GF-D8 (cell line): ENCODE measurements around the gene REM2.

Experiments used
- DNase-seq: peaks from one replicate; lab custom pipeline; 2025; lab: John Stamatoyannopoulos, UW

Gene REM2, protein sequence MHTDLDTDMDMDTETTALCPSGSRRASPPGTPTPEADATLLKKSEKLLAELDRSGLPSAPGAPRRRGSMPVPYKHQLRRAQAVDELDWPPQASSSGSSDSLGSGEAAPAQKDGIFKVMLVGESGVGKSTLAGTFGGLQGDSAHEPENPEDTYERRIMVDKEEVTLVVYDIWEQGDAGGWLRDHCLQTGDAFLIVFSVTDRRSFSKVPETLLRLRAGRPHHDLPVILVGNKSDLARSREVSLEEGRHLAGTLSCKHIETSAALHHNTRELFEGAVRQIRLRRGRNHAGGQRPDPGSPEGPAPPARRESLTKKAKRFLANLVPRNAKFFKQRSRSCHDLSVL

DNA sequence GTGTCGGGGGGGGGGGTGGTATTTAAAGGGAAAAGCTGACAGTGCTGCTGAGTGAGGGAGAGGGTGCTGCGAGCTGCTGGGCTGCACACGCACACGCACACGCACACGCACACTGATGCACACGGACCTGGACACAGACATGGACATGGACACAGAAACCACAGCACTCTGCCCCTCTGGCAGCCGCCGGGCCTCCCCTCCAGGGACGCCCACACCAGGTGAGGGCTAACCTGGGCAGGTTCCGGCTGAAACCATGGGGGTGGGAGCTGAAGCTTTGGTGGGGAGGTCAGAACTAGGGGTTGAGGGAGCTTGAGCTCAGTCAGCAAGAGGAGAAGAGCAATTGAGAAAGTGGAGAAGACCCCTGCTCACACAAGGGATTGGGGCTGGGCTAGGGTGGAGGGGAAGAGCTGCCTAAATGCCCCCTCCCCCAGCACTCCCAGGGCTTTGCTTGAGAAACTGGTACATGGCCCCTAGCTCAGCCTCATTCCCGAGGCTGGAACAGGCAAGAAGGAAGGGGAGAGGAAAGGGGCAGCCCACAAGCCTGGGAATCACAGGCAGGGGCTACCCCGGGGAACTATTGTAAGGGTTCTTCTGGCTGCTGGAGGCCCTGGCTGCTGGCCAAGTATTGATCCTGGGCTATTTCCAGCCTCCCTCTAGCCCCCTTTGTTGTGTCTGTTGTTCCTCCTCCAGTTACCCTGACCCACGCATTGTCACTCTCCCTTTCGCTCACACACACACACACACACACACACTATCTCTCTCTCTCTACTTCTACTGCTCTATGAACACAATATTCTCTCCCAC lies at the start of gene REM2:
REM2 (plus strand) TSS at position 50 of the 804 bp plus-strand sequence; CDS start at position 116, 66 bp downstream.
- DNase-seq = no peak

DNA sequence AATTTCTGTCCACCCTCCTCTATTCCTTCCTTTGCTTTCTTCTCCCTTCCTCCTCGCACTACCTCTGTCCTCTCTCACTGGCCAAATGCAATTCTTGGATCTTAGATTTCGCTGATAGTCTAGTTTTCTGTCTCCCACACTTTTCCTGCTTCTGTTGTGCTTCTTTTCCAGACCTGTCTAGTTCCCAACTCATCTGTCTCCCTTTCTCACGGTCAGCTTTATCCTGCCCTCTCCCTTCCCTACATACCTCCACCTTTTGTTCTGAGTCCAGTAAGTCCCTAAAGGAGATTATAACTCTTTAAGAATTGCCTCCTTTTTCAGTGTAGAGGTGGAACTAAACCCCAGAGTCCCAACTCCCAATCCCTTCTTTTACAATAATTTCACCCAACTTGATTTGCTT lies 47.5 kb upstream of the REM2 start:
- no peak for DNase-seq

DNA sequence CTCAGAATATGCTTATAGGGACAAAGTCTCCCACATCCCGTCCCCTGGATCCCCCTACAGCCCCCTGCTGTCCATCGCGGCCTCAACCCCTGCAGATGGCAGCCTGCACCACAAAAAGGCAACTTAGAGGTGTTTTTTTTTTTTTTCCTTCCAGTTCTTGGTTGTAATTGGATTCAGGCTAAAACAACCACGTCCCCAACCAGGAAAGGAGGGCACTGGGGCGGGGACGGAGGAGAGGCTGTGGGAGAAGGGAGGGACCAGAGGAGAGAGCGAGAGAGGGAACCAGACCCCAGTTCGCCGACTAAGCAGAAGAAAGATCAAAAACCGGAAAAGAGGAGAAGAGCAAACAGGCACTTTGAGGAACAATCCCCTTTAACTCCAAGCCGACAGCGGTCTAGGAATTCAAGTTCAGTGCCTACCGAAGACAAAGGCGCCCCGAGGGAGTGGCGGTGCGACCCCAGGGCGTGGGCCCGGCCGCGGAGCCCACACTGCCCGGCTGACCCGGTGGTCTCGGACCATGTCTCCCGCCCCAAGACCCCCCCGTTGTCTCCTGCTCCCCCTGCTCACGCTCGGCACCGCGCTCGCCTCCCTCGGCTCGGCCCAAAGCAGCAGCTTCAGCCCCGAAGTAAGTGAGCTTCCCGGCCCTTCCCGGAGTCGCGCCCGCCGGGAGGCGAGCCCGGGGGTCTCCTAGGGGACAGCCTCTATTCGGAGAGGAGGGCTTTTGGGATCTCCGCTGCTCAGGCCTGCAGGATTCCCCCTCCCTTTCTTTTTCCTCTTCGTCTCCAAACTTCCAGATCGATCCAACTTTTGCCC lies 46.5 kb upstream of the REM2 start, which contains the start of gene MMP14:
MMP14 (plus strand) TSS at position 285 of the 813 bp plus-strand sequence; CDS start at position 518, 233 bp downstream.
- no peak for DNase-seq

DNA sequence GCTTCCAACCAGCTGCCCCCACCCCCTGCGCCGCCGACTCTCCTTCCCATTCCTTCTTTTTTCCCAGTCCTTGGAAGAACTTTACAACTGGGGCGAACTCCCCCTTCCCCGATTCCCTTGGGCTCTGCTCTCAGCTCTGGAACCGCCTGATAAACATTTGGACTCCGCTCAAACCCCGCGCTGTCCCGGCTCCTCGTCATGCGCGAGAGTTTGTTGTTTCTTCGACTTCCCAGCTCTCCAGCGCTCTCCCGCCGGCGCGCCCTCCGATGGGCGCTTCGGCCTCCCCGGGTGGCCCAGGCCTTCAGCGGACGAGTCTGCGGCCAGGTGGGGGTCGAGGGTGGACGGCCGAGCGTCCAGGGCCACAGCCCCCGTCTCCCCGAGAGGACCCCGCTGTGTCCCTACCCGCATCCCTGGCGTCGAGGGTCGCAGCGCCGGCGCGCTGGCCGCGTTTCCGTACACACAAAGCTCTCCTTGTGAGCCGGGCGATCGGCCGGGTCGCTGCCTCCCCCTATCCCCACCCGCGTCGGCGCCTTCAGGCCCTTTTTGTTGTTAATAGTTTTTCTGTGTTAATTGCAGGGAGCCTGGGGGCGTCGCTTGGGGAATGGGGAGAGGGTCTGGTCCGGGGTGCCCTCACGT lies 45.8 kb upstream of the REM2 start:
- no peak for DNase-seq

DNA sequence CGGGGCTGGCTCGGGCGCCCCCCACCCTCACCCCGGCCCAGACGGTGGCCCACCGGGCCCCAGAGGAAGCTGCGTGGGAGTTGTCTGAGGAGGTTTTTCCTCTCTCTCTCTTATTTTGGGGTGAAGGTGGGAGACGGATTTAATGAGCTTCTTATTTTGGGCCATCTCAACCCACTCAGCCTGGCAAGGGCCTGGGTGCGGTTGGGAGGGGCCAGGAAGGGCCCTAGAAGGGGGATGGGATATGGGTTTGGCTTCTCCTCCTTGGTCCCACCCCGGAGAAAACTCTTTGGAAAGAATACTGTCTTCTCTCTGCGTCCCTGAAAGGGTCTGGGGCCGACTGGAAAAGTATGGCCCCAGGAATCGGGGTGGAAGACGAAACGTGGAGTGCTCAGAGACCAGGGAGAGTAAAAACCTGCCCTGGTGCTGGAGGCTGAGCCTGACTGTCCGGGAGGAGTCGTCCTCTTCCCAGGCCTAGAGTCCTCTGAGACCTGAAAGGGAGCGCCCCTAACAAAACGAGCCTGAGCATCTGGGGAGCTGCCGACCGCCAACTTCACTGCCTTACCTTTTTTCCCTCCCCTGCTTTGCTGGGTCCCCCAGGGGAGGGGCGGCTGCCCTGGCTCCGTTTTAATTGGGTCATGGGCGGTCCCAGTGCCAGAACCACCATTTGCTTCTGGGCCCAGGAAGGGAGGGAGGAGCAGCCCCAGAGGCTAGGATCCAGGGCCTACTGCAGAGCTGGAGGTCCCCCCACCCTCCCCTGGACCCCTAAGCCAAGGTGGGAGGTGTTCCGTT lies 45.1 kb upstream of the REM2 start:
- DNase-seq = no peak

DNA sequence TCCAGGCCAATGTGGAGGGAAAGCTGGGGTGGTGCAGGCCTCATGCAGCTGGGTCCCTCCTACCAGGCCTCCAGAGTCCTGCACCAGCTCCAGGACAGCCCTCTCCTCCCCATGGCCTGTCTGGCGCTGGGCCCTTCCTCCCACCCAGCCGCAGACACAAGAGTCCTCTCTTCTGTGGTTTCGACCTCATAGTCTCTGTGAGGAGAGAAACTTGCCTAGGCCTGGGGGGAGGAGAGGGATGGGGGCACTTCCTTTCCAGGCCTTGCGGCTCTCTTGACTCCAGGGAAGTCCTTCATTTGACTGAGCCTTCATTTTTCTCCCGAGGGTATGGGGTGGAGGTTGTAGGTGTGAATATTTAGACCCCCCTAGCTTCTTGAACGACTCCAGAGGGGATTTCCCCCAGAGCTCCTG lies 44.4 kb upstream of the REM2 start:
- DNase-seq = peak; percentile 8

DNA sequence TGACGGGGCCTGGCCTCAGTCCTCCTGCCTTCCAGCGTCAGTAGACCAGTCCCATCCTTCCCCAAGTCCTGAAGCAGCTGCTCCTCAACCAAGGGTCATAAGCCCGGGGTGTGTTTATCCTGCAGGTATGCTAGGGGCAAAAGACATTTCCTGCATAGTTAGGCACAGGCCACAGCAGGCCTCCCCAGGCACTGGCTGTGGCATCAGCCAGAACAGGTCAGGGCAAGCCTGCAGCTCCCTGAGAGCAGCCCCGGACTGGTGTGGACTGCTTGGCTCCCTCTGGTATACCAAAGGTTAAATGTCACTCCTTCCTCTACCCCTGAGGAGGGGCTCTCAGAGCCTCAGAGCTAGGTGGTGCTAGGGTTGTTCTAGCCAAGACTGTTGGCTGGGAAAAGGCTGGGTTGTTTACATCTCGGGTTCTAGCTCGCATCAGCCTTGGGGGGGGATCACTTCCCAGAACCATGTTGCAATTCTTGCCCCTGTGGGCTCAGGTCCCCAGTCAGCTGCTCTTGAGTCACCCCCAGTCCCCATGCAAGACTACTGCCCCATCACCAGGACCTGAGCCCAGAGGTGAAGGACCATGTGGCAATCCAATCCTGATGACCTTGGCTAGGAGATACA lies 43.8 kb upstream of the REM2 start:
- DNase-seq = no peak

DNA sequence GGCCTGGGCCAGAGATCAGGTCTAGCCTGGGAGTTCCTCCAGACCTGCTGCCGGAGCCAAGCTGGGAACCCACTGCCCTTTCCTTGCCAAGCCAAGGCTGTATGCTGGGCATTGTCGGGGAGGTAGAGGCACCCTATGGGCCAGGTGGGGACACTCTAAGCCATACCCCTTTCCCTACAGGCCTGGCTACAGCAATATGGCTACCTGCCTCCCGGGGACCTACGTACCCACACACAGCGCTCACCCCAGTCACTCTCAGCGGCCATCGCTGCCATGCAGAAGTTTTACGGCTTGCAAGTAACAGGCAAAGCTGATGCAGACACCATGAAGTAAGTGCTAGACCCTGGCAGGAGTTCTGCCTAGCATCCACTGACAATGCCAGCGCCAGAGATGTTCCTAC lies 41.7 kb upstream of the REM2 start:
- DNase-seq = no peak

DNA sequence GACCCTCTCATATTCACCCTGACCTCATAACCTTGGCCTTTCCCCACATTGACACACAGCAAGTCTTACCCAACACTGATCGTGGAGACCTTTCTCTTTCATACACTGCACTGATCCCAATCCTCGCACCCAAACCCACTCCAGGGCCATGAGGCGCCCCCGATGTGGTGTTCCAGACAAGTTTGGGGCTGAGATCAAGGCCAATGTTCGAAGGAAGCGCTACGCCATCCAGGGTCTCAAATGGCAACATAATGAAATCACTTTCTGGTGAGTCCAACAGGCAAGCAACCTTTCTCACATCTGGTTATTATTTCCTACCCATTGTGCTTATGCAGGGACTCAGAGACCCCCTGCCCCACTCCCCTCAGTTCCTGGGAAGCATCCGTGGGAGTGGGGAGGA lies 41.3 kb upstream of the REM2 start:
- DNase-seq = no peak

DNA sequence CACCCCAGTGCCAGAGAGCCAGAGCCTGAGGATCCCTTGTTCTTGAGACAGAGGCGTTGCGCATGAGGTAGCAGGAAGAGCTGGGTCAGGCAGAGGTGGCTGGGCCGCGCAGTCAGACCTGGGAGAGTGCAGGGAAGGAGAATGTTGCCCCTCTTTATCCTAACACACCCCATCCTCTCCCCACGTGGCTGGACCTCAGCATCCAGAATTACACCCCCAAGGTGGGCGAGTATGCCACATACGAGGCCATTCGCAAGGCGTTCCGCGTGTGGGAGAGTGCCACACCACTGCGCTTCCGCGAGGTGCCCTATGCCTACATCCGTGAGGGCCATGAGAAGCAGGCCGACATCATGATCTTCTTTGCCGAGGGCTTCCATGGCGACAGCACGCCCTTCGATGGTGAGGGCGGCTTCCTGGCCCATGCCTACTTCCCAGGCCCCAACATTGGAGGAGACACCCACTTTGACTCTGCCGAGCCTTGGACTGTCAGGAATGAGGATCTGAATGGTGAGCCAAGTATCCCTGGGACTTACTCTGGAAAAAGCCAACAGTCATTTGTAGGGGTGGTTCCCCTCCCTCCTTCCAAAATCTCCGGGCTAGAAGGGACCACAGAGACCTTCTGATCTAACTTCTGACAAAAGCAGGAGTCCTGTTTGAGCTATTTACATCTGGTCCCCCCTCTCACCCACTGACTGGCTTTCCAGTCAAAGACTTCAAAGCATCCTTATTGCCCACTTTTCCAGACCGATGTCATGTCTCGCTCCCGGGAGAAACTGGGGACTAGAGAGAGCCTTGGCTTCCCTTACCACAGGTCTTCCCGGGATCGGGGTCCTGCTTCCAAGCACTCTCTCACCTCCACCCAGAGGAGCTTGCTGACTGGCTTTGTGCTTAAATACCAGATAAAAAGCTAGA lies 40.6 kb upstream of the REM2 start:
- no peak for DNase-seq

DNA sequence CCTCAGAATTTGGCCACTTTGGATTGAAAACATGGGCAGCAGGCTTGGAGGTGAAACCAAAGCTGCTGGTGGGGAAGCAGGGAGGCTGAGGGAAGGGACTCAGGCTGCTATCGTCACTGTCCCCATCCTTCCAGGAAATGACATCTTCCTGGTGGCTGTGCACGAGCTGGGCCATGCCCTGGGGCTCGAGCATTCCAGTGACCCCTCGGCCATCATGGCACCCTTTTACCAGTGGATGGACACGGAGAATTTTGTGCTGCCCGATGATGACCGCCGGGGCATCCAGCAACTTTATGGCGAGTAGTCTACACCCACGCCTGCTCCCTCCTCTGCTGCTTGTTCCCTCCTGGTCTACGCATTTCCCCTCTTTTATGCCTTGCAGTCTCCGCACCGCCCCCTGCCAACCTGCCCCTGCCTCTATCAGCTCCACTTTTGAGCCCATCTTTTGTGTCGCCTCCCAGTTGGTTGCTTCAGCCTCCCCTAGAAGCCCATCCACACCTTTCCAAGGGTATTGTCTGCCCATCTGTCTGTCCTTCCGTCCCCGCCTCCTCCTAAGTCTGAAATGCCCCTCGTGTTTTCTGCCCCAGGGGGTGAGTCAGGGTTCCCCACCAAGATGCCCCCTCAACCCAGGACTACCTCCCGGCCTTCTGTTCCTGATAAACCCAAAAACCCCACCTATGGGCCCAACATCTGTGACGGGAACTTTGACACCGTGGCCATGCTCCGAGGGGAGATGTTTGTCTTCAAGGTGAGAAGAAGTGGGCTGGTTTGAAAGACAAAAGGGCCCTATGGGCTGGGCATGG lies 39.7 kb upstream of the REM2 start:
- no peak for DNase-seq

DNA sequence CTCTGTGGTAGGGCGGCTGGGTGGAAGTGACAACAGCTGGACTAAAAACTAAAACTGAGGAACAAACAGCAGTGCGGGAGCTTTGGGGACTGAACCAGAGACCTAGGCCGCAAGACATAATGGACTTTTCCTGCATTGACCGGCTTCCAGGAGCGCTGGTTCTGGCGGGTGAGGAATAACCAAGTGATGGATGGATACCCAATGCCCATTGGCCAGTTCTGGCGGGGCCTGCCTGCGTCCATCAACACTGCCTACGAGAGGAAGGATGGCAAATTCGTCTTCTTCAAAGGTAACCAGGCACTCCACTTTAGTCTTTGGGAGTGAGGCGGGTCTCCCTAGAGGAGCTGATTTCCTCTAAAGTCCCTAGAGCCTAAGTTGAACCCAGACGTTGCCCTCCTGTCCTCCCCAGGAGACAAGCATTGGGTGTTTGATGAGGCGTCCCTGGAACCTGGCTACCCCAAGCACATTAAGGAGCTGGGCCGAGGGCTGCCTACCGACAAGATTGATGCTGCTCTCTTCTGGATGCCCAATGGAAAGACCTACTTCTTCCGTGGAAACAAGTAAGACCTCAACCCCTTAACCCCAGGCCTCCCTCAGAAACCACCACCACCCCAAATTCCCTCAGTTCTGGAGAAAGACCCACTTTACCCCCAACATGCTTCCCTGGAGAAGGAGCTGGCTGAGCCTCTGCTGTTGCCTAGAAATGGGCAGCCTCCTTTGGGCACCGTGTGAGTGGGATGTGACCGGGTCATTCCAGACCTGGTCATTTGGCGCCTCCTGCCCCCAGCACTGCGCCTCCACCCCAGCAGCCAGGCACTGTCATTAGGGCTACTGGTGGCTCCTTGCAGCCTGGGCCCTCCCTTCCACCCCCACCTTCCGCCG lies 38.6 kb upstream of the REM2 start:
- DNase-seq = no peak

DNA sequence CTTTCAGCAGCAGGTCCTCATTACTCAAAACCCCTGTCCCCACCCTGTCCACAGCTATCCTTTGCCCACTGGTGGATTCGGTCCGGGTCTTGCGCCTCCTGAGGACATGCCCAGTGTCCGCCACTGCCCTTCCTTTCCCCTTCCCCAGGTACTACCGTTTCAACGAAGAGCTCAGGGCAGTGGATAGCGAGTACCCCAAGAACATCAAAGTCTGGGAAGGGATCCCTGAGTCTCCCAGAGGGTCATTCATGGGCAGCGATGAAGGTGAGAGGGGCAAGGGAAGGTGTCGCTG lies 38.0 kb upstream of the REM2 start:
- DNase-seq = no peak

DNA sequence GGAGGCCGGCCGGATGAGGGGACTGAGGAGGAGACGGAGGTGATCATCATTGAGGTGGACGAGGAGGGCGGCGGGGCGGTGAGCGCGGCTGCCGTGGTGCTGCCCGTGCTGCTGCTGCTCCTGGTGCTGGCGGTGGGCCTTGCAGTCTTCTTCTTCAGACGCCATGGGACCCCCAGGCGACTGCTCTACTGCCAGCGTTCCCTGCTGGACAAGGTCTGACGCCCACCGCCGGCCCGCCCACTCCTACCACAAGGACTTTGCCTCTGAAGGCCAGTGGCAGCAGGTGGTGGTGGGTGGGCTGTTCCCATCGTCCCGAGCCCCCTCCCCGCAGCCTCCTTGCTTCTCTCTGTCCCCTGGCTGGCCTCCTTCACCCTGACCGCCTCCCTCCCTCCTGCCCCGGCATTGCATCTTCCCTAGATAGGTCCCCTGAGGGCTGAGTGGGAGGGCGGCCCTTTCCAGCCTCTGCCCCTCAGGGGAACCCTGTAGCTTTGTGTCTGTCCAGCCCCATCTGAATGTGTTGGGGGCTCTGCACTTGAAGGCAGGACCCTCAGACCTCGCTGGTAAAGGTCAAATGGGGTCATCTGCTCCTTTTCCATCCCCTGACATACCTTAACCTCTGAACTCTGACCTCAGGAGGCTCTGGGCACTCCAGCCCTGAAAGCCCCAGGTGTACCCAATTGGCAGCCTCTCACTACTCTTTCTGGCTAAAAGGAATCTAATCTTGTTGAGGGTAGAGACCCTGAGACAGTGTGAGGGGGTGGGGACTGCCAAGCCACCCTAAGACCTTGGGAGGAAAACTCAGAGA lies 37.0 kb upstream of the REM2 start:
- DNase-seq = no peak

DNA sequence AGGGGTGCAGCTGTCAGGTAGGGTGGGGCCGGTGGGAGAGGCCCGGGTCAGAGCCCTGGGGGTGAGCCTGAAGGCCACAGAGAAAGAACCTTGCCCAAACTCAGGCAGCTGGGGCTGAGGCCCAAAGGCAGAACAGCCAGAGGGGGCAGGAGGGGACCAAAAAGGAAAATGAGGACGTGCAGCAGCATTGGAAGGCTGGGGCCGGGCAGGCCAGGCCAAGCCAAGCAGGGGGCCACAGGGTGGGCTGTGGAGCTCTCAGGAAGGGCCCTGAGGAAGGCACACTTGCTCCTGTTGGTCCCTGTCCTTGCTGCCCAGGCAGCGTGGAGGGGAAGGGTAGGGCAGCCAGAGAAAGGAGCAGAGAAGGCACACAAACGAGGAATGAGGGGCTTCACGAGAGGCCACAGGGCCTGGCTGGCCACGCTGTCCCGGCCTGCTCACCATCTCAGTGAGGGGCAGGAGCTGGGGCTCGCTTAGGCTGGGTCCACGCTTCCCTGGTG lies 36.2 kb upstream of the REM2 start:
- no peak for DNase-seq

DNA sequence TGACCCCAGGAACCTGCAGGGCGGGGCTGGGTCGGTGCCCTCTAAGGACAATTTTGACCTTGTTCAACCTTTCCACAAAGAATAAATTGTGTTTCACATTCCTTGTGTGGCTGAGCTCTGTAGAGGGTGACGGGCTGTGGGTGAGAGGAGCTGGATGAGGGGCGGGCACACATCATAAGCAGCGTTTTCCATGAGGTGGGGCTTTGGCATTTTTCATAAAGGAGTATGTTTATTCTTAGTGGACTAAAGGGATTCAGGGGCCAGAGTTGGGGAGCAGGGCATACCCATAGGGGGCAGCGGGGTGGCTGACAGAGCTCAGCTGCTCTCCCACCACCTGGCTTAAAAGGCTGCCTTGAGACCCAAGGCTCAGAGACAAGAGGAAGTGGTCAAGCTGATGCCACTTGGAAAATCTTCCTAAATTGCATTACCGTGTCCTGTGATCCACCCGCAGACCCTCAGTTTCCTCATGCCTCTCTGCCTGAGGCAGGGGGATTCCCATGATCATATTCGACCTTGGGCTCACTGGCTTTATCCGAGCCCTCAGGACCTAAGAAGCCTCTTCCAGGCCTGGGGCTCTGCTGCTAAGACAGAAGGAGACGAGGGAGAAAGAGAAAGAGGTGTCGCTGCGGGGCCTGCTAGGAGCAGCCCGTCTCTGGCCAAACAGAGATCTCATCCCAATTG lies 35.2 kb upstream of the REM2 start:
- no peak for DNase-seq
